ENCODE measurements around the gene PRKCD. TPM values are rescaled to one million over a fixed set of nuclear protein-coding genes. Genes with fewer than 3 reads are reported as not detected.

The PRKCD gene
- total RNA-seq, 2 experiments from 2014 or later: 13.3 to 108 TPM

DNA sequence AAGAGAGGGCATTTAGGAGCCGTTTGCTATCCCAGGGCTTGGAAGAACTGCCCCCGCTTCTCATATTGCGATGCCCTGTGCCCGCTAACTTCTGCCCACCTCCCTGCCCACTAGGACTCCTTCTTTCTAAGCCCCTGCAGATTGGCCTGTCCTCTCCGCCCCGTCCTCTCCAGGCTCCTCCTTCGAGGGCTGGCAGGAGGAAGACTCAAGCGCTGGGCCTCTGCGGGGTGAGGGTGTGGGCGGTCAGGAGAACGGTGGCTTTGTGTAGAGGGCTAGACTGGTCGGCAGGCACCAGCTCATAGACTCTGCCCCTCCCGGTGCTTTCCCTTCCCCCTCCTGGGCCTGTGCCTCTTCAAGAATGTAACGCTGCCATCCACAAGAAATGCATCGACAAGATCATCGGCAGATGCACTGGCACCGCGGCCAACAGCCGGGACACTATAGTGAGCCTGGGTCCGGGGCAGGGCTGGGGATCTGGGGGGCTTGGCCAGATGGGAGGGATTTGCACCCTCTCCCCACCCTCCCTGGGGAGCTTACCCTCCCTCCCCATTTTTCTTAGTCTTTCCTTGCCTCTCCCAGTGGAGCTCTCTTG lies 21.9 kb downstream of the PRKCD start:
- Histone ChIP-seq H3K9me3 (ENCODE audit: low read length) (no peaks in the 10 kb centered on the region), H3K9me2 (ENCODE audit: insufficient read depth, low read length) (no peaks in the 10 kb centered on the region), H3K79me2 (ENCODE audit: insufficient read depth, low read depth, low read length) (peaks cover 10% of the 10 kb centered on the region; the same call in 1 of the 2 replicates), H2AFZ (ENCODE audit: low read length) (no peak overlapping the region), H3K27ac (ENCODE audit: low read depth, low read length, poor library complexity, severe bottlenecking) (no peak overlapping the region), H3K36me3 (ENCODE audit: insufficient read depth, low read length) (peaks cover 90% of the 10 kb centered on the region), H3K4me2 (ENCODE audit: low read length) (no peak overlapping the region), H4K20me1 (ENCODE audit: insufficient read depth, low read length) (no peaks in the 10 kb centered on the region), H3K4me3 (ENCODE audit: low read depth, low read length, poor library complexity, severe bottlenecking) (no peak overlapping the region), H3K4me1 (ENCODE audit: insufficient read depth, low read length, poor library complexity, severe bottlenecking) (peaks cover 41% of the 10 kb centered on the region)
- BruUV-seq (replicated peaks): no TSS peak
- ChIA-PET CTCF (ENCODE audit: unreplicated experiment) (interaction anchor here (0.6 to 1.0 kb wide), 4 partner anchors 9 to 853 kb away, joined by 3 to 7 read pairs (median 3); no protein-coding TSS in a partner anchor), POLR2A (interaction anchor here (1.2 to 4.0 kb wide), 2 partner anchors 9 to 14 kb away, joined by 3 to 24 read pairs; no protein-coding TSS in a partner anchor)
- TF ChIP-seq, protein P1, sequence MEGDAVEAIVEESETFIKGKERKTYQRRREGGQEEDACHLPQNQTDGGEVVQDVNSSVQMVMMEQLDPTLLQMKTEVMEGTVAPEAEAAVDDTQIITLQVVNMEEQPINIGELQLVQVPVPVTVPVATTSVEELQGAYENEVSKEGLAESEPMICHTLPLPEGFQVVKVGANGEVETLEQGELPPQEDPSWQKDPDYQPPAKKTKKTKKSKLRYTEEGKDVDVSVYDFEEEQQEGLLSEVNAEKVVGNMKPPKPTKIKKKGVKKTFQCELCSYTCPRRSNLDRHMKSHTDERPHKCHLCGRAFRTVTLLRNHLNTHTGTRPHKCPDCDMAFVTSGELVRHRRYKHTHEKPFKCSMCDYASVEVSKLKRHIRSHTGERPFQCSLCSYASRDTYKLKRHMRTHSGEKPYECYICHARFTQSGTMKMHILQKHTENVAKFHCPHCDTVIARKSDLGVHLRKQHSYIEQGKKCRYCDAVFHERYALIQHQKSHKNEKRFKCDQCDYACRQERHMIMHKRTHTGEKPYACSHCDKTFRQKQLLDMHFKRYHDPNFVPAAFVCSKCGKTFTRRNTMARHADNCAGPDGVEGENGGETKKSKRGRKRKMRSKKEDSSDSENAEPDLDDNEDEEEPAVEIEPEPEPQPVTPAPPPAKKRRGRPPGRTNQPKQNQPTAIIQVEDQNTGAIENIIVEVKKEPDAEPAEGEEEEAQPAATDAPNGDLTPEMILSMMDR (conservative IDR thresholded peaks at IDR 0.05; ENCODE audit: low read length): no peak
- no peak for TF ChIP-seq EZH2phosphoT487 (IDR thresholded peaks at IDR 0.05; ENCODE audit: borderline replicate concordance, low read depth, low read length)
- no peak for DNase-seq (ENCODE audit: low spot score)
- intact Hi-C loops (cut with micrococcal nuclease; ENCODE audit: unreplicated experiment): no loop called here

DNA sequence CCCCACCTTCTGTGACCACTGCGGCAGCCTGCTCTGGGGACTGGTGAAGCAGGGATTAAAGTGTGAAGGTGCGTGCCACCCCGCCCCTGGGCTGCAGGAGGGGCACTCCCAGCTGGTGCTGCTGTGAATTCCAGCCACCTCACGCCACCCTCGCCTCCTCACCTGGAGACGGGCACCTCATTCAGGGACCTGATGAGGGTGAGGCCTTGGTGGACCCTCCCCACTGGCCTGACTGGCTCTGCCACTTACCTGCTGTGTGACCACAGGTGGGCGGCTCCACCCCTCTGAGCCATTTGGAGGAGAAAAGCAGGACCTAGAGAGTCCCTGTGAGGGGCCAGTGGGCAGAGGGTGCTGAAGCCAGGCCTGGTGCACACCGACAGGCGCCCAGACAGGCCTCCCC lies 22.5 kb downstream of the PRKCD start:
- CTCF ChIA-PET (ENCODE audit: unreplicated experiment): interaction anchor here (0.6 kb wide), 2 partner anchors 129 to 854 kb away, joined by 3 to 7 read pairs; no protein-coding TSS in a partner anchor
- no peak overlapping the region for H2AFZ ChIP-seq (ENCODE audit: low read length)
- peaks cover 9% of the 10 kb centered on the region; the same call in 1 of the 2 replicates for H3K79me2 ChIP-seq (ENCODE audit: insufficient read depth, low read depth, low read length)
- no peaks in the 10 kb centered on the region for H4K20me1 ChIP-seq (ENCODE audit: insufficient read depth, low read length)
- H3K4me2 ChIP-seq (ENCODE audit: low read length): no peak overlapping the region
- no peaks in the 10 kb centered on the region for H3K9me2 ChIP-seq (ENCODE audit: insufficient read depth, low read length)
- intact Hi-C loops (cut with micrococcal nuclease; ENCODE audit: unreplicated experiment): no loop called here
- H3K36me3 ChIP-seq (ENCODE audit: insufficient read depth, low read length): peaks cover 89% of the 10 kb centered on the region
- H3K4me3 ChIP-seq (ENCODE audit: low read depth, low read length, poor library complexity, severe bottlenecking): no peak overlapping the region
- POLR2A ChIA-PET: interaction anchor here (1.2 to 4.0 kb wide), 2 partner anchors 9 to 14 kb away, joined by 3 to 24 read pairs; no protein-coding TSS in a partner anchor
- no TSS peak for BruUV-seq (replicated peaks)
- DNase-seq (ENCODE audit: low spot score): no peak
- TF ChIP-seq, protein P1 (conservative IDR thresholded peaks at IDR 0.05; ENCODE audit: low read length): no peak
- TF ChIP-seq EZH2phosphoT487 (IDR thresholded peaks at IDR 0.05; ENCODE audit: borderline replicate concordance, low read depth, low read length): no peak
- H3K27ac ChIP-seq (ENCODE audit: low read depth, low read length, poor library complexity, severe bottlenecking): no peak overlapping the region
- H3K4me1 ChIP-seq (ENCODE audit: insufficient read depth, low read length, poor library complexity, severe bottlenecking): peaks cover 40% of the 10 kb centered on the region
- H3K9me3 ChIP-seq (ENCODE audit: low read length): no peaks in the 10 kb centered on the region

DNA sequence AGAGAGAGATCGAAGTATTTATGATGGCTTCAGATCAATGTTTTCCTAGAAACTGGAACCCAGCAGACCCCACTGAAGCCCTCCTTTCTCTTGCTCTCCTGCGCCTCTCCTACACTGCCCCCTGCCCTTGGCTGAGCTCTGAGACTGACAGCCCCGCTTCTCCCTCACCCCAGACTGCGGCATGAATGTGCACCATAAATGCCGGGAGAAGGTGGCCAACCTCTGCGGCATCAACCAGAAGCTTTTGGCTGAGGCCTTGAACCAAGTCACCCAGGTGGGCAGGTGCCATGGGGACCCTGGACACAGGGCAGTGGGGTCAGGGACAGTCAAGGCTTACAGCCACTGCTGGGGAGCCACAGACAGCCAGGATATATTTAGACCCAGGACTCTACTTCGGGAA lies 23.7 kb downstream of the PRKCD start:
- Histone ChIP-seq H3K36me3 (ENCODE audit: insufficient read depth, low read length) (peaks cover 89% of the 10 kb centered on the region), H3K4me2 (ENCODE audit: low read length) (no peak overlapping the region), H2AFZ (ENCODE audit: low read length) (no peak overlapping the region), H3K4me1 (ENCODE audit: insufficient read depth, low read length, poor library complexity, severe bottlenecking) (peaks cover 40% of the 10 kb centered on the region), H3K27ac (ENCODE audit: low read depth, low read length, poor library complexity, severe bottlenecking) (no peak overlapping the region), H4K20me1 (ENCODE audit: insufficient read depth, low read length) (no peaks in the 10 kb centered on the region), H3K9me3 (ENCODE audit: low read length) (no peaks in the 10 kb centered on the region), H3K79me2 (ENCODE audit: insufficient read depth, low read depth, low read length) (no peaks in the 10 kb centered on the region; the same call in 1 of the 2 replicates), H3K9me2 (ENCODE audit: insufficient read depth, low read length) (no peaks in the 10 kb centered on the region), H3K4me3 (ENCODE audit: low read depth, low read length, poor library complexity, severe bottlenecking) (no peak overlapping the region)
- BruUV-seq (replicated peaks): no TSS peak
- DNase-seq (ENCODE audit: low spot score): no peak
- intact Hi-C loops (cut with micrococcal nuclease; ENCODE audit: unreplicated experiment): no loop called here
- ChIA-PET CTCF (ENCODE audit: unreplicated experiment) (no interaction called here), POLR2A (no interaction called here)
- TF ChIP-seq, protein P1 (conservative IDR thresholded peaks at IDR 0.05; ENCODE audit: low read length): no peak
- TF ChIP-seq EZH2phosphoT487 (IDR thresholded peaks at IDR 0.05; ENCODE audit: borderline replicate concordance, low read depth, low read length): no peak
